HG03520 (cell line): Measurements from ENCODE around the gene DIP2C.
"Not testable (repeated sequence)": the region's sequence is repeated elsewhere in the genome, so short reads cannot be mapped to it uniquely, and the experiment has no call there.

Experiments
- ATAC-seq: cut with Tn5 transposase; IDR thresholded peaks from one replicate; pipeline ENCODE4 v1.9.1; 2021; ENCODE audit warnings: mild to moderate bottlenecking, moderate library complexity; ENCODE audit not compliant: unreplicated experiment

Gene DIP2C

GRCh38 chr10:600876-601659 lies 88.4 kb downstream of the DIP2C start:
- ATAC-seq: no peak

GRCh38 chr10:600234-600633 lies 89.2 kb downstream of the DIP2C start:
- no peak for ATAC-seq

DNA sequence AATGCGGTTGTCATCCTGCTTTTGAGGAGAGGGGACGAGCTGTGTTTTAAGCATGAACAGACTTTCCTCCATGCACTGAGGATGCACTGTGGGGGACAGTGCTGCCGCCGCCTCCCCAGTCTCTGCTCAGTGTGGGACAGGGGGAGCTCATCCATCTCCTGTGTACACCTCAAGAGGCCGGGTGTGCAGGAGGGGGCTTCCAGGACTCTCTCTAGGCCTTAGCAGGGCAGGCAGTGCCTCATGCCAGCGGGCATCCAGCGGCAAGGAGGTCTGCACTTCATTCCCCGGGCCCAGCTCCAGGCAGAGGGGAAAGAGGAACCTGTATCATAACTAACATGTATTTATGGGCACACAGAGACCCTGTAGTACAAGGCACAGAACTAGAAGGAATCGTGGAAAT lies 89.7 kb downstream of the DIP2C start:
- ATAC-seq: no peak

DNA sequence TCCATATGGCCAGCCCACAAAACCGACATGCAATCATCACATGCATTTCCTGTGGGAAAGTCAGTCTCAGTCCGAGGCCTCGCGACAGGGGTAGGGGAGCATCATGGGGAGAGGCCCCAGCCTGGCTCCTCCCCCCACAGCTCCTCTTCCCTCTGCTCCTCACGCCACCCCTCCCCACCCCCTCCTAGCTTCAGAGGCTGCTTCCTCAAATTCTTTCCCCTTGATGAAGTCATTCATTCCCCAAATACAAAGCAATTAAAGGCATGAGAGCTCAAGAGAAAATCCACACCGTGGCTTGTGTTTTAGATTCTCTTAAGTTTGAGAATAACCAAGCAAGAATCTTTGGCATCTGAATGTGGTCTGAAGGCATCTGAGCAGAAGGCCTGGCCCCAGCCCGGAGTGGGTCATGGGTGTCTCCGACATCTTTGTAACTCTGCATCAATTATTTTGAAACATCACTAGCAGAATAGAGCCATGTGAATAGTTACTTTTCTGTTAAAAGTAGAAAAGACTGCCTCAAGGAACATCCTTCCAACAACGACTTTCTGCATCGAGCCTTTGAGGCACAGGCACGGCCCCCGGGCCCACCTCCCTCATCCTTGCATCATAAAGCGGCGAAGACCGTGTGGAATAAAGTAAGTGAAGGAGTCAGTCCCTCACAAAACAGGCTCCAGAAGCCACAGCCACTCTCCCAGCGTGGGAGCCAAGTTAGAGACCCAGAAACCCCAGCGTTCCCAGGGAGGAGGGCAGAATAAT lies 90.9 kb downstream of the DIP2C start:
- no peak for ATAC-seq

DNA sequence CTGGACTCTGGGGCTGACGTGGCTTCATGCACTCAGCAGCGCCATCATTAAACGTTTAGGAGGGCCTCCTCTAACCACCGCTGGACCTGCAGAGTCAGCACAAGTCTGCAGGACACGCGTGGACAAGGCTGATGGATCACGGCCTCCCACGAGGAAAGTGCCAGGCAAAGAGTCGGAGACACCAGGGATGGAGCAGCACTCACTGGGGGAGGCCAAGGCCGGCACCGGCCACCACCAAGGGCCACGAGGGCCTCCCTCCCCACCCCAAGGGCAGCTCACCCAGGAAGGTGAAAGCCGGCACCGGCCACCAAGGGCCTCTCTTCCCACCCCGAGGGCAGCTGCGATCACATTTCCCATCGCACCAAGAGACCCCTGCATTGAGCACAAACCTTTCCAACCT lies 91.5 kb downstream of the DIP2C start:
- ATAC-seq: no peak

GRCh38 chr10:596725-597345 lies 92.6 kb downstream of the DIP2C start:
- no peak for ATAC-seq

GRCh38 chr10:596131-596530 lies 93.3 kb downstream of the DIP2C start:
- ATAC-seq: not testable (repeated sequence)

GRCh38 chr10:595473-595872 lies 94.0 kb downstream of the DIP2C start:
- ATAC-seq: no peak

DNA sequence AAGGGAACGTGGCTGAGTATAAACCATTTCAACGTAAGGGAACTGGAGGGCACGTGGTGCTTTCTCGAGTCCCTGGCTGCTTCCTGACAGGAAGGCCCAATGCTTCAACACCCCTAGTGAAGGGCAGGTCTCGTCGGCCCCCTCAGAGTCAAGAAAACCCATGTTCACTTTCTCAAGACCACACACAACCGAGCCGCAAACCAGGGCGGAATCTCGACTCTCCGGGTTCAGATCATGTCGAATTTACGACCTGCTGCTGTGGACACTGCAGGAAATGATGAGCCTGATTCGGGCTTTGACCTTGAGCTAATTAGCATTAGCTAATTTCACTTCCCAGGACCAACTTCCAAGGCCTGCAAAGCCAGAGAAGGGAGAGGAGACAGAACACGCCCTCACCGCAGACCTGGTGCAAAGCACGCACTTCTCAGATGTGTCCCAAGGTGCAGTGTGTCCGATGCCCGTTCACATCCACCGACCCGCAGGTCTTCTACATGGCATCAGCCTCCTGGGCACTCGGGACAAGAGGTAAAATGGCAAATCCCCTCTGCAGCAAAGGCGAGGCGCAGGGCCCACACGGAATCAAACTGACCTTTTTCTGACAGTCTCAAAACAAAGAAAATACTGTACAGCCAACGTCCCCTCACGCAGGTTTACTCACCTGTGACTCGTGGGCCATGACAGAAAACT lies 94.7 kb downstream of the DIP2C start:
- no peak for ATAC-seq

- ATAC-seq: no peak
These were observed 95.5 kb downstream of the DIP2C start for GRCh38 chr10:593901-594457.

DNA sequence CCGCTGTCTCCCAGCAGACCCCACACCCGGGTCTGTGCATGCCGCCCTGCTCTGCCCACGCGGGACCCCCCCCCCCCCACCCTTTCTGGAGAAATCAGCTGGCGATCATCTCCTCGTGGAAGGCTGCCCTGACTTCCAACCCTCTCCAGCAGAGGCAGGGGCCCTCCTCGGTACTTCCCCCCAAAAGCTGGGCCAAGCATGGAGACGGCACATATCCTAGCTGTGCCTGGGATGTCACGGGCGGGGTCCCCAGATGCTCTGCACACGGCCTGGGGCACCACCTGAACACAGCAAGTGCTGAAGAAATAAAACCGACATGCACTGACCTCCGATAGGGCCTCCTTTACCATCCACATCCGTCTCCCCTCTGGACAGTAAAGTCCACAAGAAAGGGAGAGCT lies 96.0 kb downstream of the DIP2C start:
- ATAC-seq: no peak

DNA sequence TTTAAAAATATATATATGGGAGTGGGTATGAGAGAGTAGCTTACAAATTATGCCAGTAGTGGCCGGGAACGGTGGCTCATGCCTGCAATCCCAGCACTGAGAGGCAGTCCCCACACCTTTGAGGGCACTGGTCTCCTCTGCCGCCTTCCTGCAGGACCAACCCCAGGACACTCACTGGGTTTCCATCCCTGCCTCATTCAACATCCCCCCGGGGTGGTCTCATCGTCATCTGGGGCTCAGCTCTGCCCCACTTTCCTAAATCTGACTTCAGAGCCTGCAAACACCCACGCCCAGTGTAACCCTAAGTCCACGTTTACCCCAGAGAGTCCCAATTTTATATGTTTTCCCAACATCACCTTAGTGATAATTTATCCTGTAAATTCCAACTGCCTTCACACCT lies 96.5 kb downstream of the DIP2C start:
- ATAC-seq: no peak

DNA sequence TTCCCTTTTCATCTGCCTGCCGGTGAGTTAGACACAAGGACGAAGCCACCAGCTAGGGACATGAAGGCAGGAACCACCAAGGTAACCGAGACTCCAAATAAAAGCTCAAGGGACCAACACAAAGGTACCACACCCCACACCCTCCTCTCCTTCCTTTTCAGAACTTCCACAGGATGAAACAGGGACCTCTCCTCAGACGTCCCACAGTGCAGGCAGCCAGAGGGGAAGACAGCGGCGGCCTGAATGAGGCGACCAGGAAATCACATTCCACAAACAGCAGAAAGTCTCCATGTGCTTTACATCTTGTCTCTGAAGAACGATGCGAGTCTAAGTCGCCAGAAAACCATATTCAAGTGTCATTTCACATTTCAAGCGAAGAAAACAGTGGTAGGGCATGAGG lies 97.8 kb downstream of the DIP2C start:
- no peak for ATAC-seq

GRCh38 chr10:590721-591120 lies 98.7 kb downstream of the DIP2C start:
- no peak for ATAC-seq

DNA sequence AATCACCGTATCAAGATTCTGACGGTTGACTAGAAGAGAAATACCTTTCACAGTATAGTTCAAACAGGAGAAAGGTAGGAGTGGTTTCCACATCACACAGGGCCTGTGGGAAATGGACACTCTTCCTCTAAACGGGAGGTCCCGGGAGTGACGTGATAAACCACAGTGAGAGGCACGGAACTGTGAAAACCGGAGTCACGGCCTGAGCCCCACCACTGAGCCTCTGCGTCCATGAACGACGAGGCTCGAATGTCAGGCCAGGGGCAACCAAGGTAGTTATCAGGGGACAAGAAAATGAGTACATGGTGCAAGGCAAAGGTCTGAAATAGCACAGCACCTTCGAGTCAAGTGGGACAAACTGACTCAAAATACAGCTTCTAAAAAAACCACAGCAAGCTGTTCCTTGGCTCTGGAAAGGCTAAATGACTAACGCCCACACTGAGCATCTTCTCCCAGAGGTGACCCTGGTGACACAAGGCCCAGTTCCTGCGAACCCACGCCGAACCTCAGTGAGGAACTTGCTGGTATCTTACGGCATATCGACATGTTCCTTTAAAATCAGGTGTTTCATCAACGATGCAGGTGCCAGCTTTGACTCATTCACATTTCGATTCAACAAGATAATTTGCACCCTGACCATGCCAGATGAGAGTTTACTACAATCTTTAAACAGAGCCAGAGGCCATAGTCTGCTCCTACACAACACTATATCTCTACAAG lies 99.3 kb downstream of the DIP2C start:
- ATAC-seq: no peak

GRCh38 chr10:588246-589165 lies 101.0 kb downstream of the DIP2C start:
- no peak for ATAC-seq

DNA sequence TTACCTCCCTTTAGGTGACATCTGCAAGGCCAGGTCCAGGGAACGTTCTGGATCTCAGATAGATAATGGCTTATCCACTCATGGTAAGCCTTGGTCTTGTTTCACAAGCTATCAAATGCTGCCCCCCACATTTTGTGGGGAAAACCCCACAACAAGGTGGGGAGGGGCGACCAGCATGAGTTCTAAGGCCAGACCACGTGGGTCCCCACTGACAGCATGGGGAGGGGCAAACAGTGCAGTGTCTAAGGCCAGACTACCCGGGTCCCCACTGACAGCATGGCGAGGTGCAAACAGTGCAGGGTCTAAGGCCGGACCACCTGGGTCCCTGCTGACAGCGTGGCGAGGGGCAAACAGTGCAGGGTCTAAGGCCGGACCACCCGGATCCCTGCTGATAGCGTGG lies 102.8 kb downstream of the DIP2C start:
- no peak for ATAC-seq

- no peak for ATAC-seq
These were observed 103.3 kb downstream of the DIP2C start for GRCh38 chr10:586151-586550.

DNA sequence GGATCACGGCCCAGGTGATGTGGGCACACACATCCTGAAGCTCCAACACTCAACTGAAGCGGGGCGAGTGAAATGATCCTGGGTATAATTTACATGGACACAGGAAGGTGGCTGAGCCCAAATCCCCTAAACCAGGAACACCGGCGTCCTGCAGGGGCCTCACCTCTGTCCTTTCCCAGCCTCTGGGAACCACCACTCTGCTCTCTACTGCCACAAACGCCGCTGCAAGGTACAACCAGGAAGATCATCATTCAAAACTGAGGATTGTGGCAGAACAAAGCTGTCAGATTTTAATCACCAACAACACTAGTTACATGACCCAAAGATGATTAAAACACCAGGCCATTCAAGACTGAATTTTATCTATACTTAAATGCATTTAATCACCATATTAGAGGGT lies 104.0 kb downstream of the DIP2C start:
- no peak for ATAC-seq
